MM.1S (cell line): ENCODE results near the gene LCP2.

Experiments used
- EZH2 ChIP-seq: fragments of 300-600 bp; sonication (generic); optimal IDR thresholded peaks from 2 replicates; pipeline ENCODE3; 2017; ENCODE audit warnings: low read depth, mild to moderate bottlenecking, antibody characterized with exemption, low read length, mixed read lengths
- EZH2phosphoT487 ChIP-seq: fragments of 300-600 bp; sonication (generic); IDR thresholded peaks from 2 replicates; pipeline ENCODE4 v1.6.1; 2018; ENCODE audit warnings: antibody characterized with exemption, low read length
- TF ChIP-seq, protein P1 (sequence below): fragments of 300-600 bp; sonication (generic); IDR thresholded peaks from 2 replicates; pipeline ENCODE4 v1.5.1; 2016; ENCODE audit warnings: antibody characterized with exemption, low read length, mixed read lengths

DNA sequence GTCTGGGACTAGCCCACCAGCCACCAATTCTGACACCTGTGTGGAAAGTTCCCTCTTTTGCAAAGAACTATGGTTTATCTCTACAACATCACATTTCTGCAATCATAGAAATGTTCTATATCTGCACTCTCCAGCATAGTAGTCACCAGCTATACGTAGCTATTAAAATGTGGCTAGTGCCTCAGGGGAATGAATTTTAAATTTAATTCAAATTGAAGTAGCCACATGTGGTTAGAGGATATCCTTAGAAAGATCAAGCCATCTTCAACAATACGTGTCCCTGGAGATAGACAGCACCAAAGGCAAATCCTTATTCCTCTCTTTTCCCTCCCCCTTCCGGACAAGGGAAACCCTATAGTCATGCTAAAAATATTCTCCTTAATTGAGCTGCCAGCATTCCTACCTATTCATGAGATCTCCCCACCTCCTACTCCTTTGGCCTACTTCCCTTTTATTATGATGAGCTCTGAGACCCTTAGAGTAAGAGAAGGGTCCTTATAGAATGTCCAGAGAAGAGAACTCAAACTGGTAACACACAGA, 11.1 kb downstream of the LCP2 start:
- TF ChIP-seq, protein P1, sequence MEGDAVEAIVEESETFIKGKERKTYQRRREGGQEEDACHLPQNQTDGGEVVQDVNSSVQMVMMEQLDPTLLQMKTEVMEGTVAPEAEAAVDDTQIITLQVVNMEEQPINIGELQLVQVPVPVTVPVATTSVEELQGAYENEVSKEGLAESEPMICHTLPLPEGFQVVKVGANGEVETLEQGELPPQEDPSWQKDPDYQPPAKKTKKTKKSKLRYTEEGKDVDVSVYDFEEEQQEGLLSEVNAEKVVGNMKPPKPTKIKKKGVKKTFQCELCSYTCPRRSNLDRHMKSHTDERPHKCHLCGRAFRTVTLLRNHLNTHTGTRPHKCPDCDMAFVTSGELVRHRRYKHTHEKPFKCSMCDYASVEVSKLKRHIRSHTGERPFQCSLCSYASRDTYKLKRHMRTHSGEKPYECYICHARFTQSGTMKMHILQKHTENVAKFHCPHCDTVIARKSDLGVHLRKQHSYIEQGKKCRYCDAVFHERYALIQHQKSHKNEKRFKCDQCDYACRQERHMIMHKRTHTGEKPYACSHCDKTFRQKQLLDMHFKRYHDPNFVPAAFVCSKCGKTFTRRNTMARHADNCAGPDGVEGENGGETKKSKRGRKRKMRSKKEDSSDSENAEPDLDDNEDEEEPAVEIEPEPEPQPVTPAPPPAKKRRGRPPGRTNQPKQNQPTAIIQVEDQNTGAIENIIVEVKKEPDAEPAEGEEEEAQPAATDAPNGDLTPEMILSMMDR = no peak
- TF ChIP-seq EZH2 (no peak), EZH2phosphoT487 (no peak)
